H9 (cell line): Measurements from ENCODE around the gene DZANK1. TPM values are rescaled to one million over a fixed set of nuclear protein-coding genes. Genes with fewer than 3 reads are reported as not detected.

Experiments used
- DNase-seq: peaks from one replicate; pipeline ENCODE4 v3.0.0-alpha.2; 2017
- H2AFZ ChIP-seq: one replicate; pipeline ENCODE4 v1.6.1; 2013; ENCODE audit warnings: mild to moderate bottlenecking, low read length, control low read depth, moderate library complexity
- H2AK5ac ChIP-seq: 2 replicates; pipeline ENCODE4 v1.6.1; 2013; ENCODE audit warnings: low read length, control low read depth, mixed read lengths; ENCODE audit not compliant: insufficient read length
- H2BK120ac ChIP-seq: one replicate; pipeline ENCODE4 v1.6.1; 2013; ENCODE audit warnings: low read depth, mild to moderate bottlenecking, low read length, control low read depth, inconsistent platforms; ENCODE audit not compliant: poor library complexity, severe bottlenecking
- H2BK12ac ChIP-seq: 2 replicates; pipeline ENCODE4 v1.6.1; 2013; ENCODE audit warnings: low read length, control low read depth, mixed read lengths, low read depth; ENCODE audit not compliant: insufficient read length
- H2BK15ac ChIP-seq: 2 replicates; pipeline ENCODE4 v1.6.1; 2013; ENCODE audit warnings: low read depth, low read length, control low read depth
- H2BK20ac ChIP-seq: one replicate; pipeline ENCODE4 v1.6.1; 2013; ENCODE audit warnings: low read depth, mild to moderate bottlenecking, low read length, control low read depth, inconsistent platforms; ENCODE audit not compliant: poor library complexity, severe bottlenecking
- H2BK5ac ChIP-seq: 2 replicates; pipeline ENCODE4 v1.6.1; 2013; ENCODE audit warnings: low read length, control low read depth, mixed read lengths; ENCODE audit not compliant: insufficient read length
- H3K14ac ChIP-seq: 2 replicates; pipeline ENCODE4 v1.6.1; 2013; ENCODE audit warnings: low read length, control low read depth; ENCODE audit not compliant: insufficient read depth
- H3K18ac ChIP-seq: 2 replicates; pipeline ENCODE4 v1.6.1; 2013; ENCODE audit warnings: low read depth, mild to moderate bottlenecking, mixed read lengths, low read length, control low read depth; ENCODE audit not compliant: insufficient read length
- H3K23ac ChIP-seq: 2 replicates; pipeline ENCODE4 v1.6.1; 2013; ENCODE audit warnings: low read length, control low read depth, mixed read lengths, low read depth; ENCODE audit not compliant: insufficient read length
- H3K23me2 ChIP-seq: 2 replicates; pipeline ENCODE4 v1.6.1; 2013; ENCODE audit warnings: low read depth, mild to moderate bottlenecking, mixed read lengths, low read length, control low read depth; ENCODE audit not compliant: insufficient read length, poor library complexity, severe bottlenecking
- H3K27ac ChIP-seq: 2 replicates; pipeline ENCODE4 v1.5.1; 2013; ENCODE audit warnings: low read length, control low read depth, mixed read lengths, low read depth; ENCODE audit not compliant: insufficient read length
- H3K27me3 ChIP-seq: 2 replicates; pipeline ENCODE4 v1.6.1; 2013; ENCODE audit warnings: low read length, control low read depth, inconsistent platforms; ENCODE audit not compliant: insufficient read depth
- H3K4ac ChIP-seq: 2 replicates; pipeline ENCODE4 v1.6.1; 2013; ENCODE audit warnings: low read depth, mild to moderate bottlenecking, control low read depth, inconsistent platforms, low read length, moderate library complexity
- H3K4me1 ChIP-seq: 2 replicates; pipeline ENCODE4 v1.6.1; 2013; ENCODE audit warnings: low read length, control low read depth, inconsistent platforms; ENCODE audit not compliant: insufficient read depth
- H3K4me2 ChIP-seq: 2 replicates; pipeline ENCODE4 v1.6.1; 2013; ENCODE audit warnings: low read length, control low read depth, mixed read lengths; ENCODE audit not compliant: insufficient read length, insufficient read depth
- H3K56ac ChIP-seq: 2 replicates; pipeline ENCODE4 v1.6.1; 2013; ENCODE audit warnings: low read depth, mild to moderate bottlenecking, mixed read lengths, low read length, control low read depth; ENCODE audit not compliant: insufficient read length
- H3K79me1 ChIP-seq: 2 replicates; pipeline ENCODE4 v1.6.1; 2013; ENCODE audit warnings: low read depth, mild to moderate bottlenecking, moderate library complexity, low read length, control low read depth, inconsistent platforms; ENCODE audit not compliant: insufficient read depth, poor library complexity, severe bottlenecking
- H3K79me2 ChIP-seq: 2 replicates; pipeline ENCODE4 v1.6.1; 2013; ENCODE audit warnings: low read length, control low read depth, inconsistent platforms; ENCODE audit not compliant: insufficient read depth
- H3K9ac ChIP-seq: 2 replicates; pipeline ENCODE4 v1.6.1; 2013; ENCODE audit warnings: low read length, control low read depth, mixed read lengths; ENCODE audit not compliant: insufficient read length; ENCODE audit errors: extremely low read depth
- H3K9me3 ChIP-seq: one replicate; pipeline ENCODE4 v1.6.1; 2013; ENCODE audit warnings: low read depth, low read length, inconsistent platforms; ENCODE audit not compliant: control insufficient read depth
- H3T11ph ChIP-seq: one replicate; pipeline ENCODE4 v1.6.1; 2013; ENCODE audit warnings: mild to moderate bottlenecking, low read length, control low read depth, inconsistent platforms
- H4K20me1 ChIP-seq: one replicate; pipeline ENCODE4 v1.6.1; 2013; ENCODE audit not compliant: control insufficient read depth, insufficient read length, insufficient read depth
- H4K5ac ChIP-seq: 2 replicates; pipeline ENCODE4 v1.6.1; 2013; ENCODE audit warnings: low read depth, mild to moderate bottlenecking, mixed read lengths, low read length, control low read depth; ENCODE audit not compliant: insufficient read length
- H4K8ac ChIP-seq: replicated peaks from 2 replicates; pipeline ENCODE4 v1.6.1; 2013; ENCODE audit warnings: low read length, control low read depth, mixed read lengths, low read depth; ENCODE audit not compliant: insufficient read length
- H4K91ac ChIP-seq: 2 replicates; pipeline ENCODE4 v1.6.1; 2013; ENCODE audit warnings: low read depth, mild to moderate bottlenecking, moderate library complexity, mixed read lengths, low read length, control low read depth; ENCODE audit not compliant: insufficient read length
- H3K27ac Mint-ChIP-seq, 3 experiments: 2 replicates in 2 of 3; 3 replicates in 1 of 3; pipeline ENCODE4 v1.8.0; 2020 to 2021; ENCODE audit warnings: mixed read lengths in 3 of 3, mild to moderate bottlenecking in 1 of 3, moderate library complexity in 1 of 3
- H3K27me3 Mint-ChIP-seq: 2 replicates; pipeline ENCODE4 v1.8.0; 2021; ENCODE audit warnings: low read depth, mild to moderate bottlenecking, moderate library complexity, mixed read lengths
- H3K36me3 Mint-ChIP-seq, 3 experiments: 2 replicates in 2 of 3; 3 replicates in 1 of 3; pipeline ENCODE4 v1.8.0; 2020 to 2021; ENCODE audit warnings: low read depth in 3 of 3, mixed read lengths in 3 of 3; ENCODE audit not compliant: insufficient read depth in 1 of 3
- H3K4me1 Mint-ChIP-seq, 2 experiments: 2 replicates each; pipeline ENCODE4 v1.8.0; 2020; ENCODE audit warnings: mixed read lengths in 2 of 2
- H3K4me3 Mint-ChIP-seq, 2 experiments: 2 replicates in 1 of 2; 3 replicates in 1 of 2; pipeline ENCODE4 v1.8.0; 2020 to 2021; ENCODE audit warnings: mild to moderate bottlenecking in 2 of 2, mixed read lengths in 2 of 2, moderate library complexity in 1 of 2
- H3K9me3 Mint-ChIP-seq, 2 experiments: 2 replicates in 1 of 2; 3 replicates in 1 of 2; pipeline ENCODE4 v1.8.0; 2020; ENCODE audit warnings: mild to moderate bottlenecking in 2 of 2, mixed read lengths in 2 of 2, moderate library complexity in 1 of 2
- WGBS: extraction: QIAGEN DNeasy Blood & Tissue Kit; methylation state at CpG from one replicate; pipeline ENCODE4 v1.1.7; 2013; ENCODE audit warnings: missing lambda C conversion rate, low lambda C conversion rate, mixed read lengths; ENCODE audit not compliant: insufficient read length; ENCODE audit errors: extremely low coverage; 5-methylcytosine and 5-hydroxymethylcytosine counted together
- total RNA-seq: library from RNA; stranded (reverse); gene quantifications from 2 replicates; pipeline ENCODE4 v1.2.1, GENCODE V29; 2021
- TF ChIP-seq, protein P1 (sequence below): fragments of 200-600 bp; sonication (generic); conservative IDR thresholded peaks from 3 replicates; pipeline ENCODE4 v1.8.0; 2021; ENCODE audit warnings: antibody characterized with exemption, mild to moderate bottlenecking

Gene DZANK1
- total RNA-seq, 1 experiment from 2014 or later, result 10.5 TPM

DNA sequence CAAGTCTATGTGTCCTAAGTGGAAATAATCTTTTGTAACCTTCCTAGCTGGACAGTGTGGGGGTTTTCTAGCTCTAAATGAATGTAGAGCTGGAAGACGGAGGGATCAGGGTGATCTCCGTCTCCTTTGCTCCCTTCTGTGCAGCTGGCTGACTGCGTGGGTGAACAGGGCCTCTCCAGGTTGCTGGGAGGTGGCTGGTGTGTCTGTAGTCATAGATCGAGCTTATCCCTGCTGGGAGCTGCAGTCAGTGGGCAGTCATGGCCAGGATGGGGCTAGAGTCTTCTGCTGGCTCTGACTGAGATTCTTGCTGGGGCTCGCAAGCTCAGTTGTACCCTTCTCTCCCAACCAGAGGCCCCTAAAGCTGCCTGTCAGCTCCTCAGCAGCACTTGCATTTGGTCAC is 47.3 kb upstream of the DZANK1 start:
- H3K9me3 Mint-ChIP-seq, result no peaks in the 10 kb centered on the region
- Histone ChIP-seq H3K9ac (no peak overlapping the region), H2AFZ (no peak overlapping the region), H3K9me3 (no peaks in the 10 kb centered on the region), H4K8ac (no peak overlapping the region), H3K79me1 (no peaks in the 10 kb centered on the region), H2BK15ac (no peak overlapping the region; the same call in 1 of the 2 replicates), H3K14ac (no peak overlapping the region), H3K18ac (no peak overlapping the region), H4K5ac (no peak overlapping the region), H4K91ac (no peak overlapping the region), H2BK12ac (no peak overlapping the region), H3K79me2 (no peaks in the 10 kb centered on the region; the same call in 1 of the 2 replicates), H2AK5ac (no peak overlapping the region), H3K4ac (no peak overlapping the region), H3K23me2 (no peaks in the 10 kb centered on the region), H3K27me3 (no peaks in the 10 kb centered on the region), H2BK120ac (no peak overlapping the region), H3K23ac (no peak overlapping the region), H3K27ac (no peak overlapping the region), H3K4me2 (no peak overlapping the region), H3K56ac (no peak overlapping the region), H2BK5ac (no peak overlapping the region), H2BK20ac (no peak overlapping the region), H3K4me1 (no peaks in the 10 kb centered on the region), H4K20me1 (no peaks in the 10 kb centered on the region), H3T11ph (no peak overlapping the region)
- H3K4me3 Mint-ChIP-seq, result no peak overlapping the region
- H3K27ac Mint-ChIP-seq, result 0 out of 7 replicates have a peak overlapping the region, but pooled peaks of 1 of the 3 experiments have one; percentile 44
- no CpG with 5 or more reads among the region's 5 CpGs for WGBS
- peaks cover 18 to 50% (median 48%) of the 10 kb centered on the region in 3 experiments; a peak in 5 of 7 replicates for H3K36me3 Mint-ChIP-seq
- no peaks in the 10 kb centered on the region for H3K27me3 Mint-ChIP-seq
- TF ChIP-seq, protein P1, sequence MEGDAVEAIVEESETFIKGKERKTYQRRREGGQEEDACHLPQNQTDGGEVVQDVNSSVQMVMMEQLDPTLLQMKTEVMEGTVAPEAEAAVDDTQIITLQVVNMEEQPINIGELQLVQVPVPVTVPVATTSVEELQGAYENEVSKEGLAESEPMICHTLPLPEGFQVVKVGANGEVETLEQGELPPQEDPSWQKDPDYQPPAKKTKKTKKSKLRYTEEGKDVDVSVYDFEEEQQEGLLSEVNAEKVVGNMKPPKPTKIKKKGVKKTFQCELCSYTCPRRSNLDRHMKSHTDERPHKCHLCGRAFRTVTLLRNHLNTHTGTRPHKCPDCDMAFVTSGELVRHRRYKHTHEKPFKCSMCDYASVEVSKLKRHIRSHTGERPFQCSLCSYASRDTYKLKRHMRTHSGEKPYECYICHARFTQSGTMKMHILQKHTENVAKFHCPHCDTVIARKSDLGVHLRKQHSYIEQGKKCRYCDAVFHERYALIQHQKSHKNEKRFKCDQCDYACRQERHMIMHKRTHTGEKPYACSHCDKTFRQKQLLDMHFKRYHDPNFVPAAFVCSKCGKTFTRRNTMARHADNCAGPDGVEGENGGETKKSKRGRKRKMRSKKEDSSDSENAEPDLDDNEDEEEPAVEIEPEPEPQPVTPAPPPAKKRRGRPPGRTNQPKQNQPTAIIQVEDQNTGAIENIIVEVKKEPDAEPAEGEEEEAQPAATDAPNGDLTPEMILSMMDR, result no peak
- DNase-seq, result no peak
- peaks cover under 1 to 1% of the 10 kb centered on the region in 2 experiments; a peak in 2 of 4 replicates for H3K4me1 Mint-ChIP-seq
